ENCODE results near the gene MCRIP2.

Gene MCRIP2

GRCh38 chr16:686459-687260 lies 45.0 kb downstream of the MCRIP2 start:
- DNase-seq (ENCODE audit: low spot score) = no peak
- no peak for TF ChIP-seq CTCF (IDR thresholded peaks at IDR 0.05; ENCODE audit: extremely low read depth, missing control alignments)

DNA sequence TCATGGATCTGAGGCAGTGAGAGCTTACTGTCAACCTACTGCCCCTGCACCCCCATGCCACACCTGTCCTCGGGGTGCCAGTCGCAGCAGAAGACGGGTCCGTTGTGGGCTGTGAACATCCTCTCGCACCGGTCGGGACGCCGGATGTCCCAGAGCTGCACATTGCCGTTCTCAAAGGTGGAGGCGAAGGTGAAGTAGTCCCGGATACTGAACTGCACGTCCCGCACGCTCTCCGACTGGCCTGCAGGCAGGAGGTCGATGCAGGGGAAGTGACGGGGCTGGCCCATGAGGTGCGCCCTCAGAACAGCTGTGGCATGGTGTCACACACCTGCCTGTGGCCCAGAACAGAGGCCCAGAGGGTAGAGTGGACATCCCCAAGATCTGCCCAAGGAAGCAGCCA lies 45.9 kb downstream of the MCRIP2 start:
- DNase-seq (ENCODE audit: low spot score) = no peak
- no peak for TF ChIP-seq CTCF (IDR thresholded peaks at IDR 0.05; ENCODE audit: extremely low read depth, missing control alignments)

- DNase-seq (ENCODE audit: low spot score) = no peak
- no peak for TF ChIP-seq CTCF (IDR thresholded peaks at IDR 0.05; ENCODE audit: extremely low read depth, missing control alignments)
Measured at GRCh38 chr16:689175-689897, 47.7 kb downstream of the MCRIP2 start.

DNA sequence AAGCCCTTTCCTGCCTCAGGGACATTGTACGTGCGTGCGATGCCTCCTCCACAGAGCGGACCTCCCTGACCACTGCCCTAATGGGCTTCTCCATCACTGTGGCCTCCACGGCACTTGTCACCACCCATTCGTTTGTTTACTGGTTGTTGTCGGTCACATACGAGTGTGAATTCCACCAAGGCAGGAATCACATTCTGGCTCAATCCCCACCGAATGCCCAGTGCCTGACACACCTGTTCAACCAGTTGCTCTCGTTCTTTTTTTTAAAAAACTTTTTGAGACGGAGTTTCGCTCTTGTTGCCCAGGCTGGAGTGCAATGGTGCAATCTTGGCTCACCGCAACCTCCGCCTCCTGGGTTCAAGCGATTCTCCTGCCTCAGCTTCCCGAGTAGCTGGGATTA lies 49.6 kb downstream of the MCRIP2 start:
- peak; percentile 18 for DNase-seq (ENCODE audit: low spot score)

- no peak for DNase-seq (ENCODE audit: low spot score)
- no peak for TF ChIP-seq CTCF (IDR thresholded peaks at IDR 0.05; ENCODE audit: extremely low read depth, missing control alignments)
Measured at GRCh38 chr16:692356-693108, 50.9 kb downstream of the MCRIP2 start.

DNA sequence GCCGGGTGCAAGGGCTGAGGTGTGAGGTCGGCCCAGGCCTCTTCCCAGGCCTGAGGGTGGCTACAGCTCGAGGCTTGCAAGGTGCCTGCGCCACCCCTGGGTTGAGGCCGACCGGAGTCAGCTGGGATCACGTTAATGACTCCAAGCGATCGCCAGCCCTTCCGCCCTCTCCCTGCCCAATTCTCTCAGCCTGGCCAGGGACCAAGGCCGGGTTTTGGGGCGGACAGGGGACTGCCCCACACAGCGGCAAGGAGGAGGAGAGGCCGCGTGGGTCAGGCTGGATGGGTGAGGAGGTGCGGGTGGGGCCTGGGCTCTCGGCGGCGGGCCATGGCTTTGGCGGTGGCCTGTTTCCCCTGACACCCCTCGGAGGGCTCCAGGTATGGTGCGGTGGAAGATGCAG lies 51.7 kb downstream of the MCRIP2 start:
- no peak for TF ChIP-seq CTCF (IDR thresholded peaks at IDR 0.05; ENCODE audit: extremely low read depth, missing control alignments)
- DNase-seq (ENCODE audit: low spot score) = no peak

- no peak for TF ChIP-seq CTCF (IDR thresholded peaks at IDR 0.05; ENCODE audit: extremely low read depth, missing control alignments)
- DNase-seq (ENCODE audit: low spot score) = no peak
Measured at GRCh38 chr16:693766-694165, 52.1 kb downstream of the MCRIP2 start.
